Keratinocyte (primary cell): ENCODE measurements around the gene ELAVL1. TPM values are rescaled to one million over a fixed set of nuclear protein-coding genes. Genes with fewer than 3 reads are reported as not detected.

Source experiments
- DNase-seq: peaks from one replicate; pipeline ENCODE4 v3.0.0-alpha.2; 2011; ENCODE audit warnings: low read depth, missing footprints, low spot score
- FAIRE-seq: peaks from 2 replicates; lab custom pipeline; 2011; peaks lifted over from hg19 to GRCh38; lab: Jason Lieb, UNC
- H2AFZ ChIP-seq: 2 replicates; pipeline ENCODE4 v1.6.0; 2012; ENCODE audit warnings: low read length, control low read depth, inconsistent platforms; ENCODE audit not compliant: control insufficient read depth
- H3K27ac ChIP-seq: 2 replicates; pipeline ENCODE4 v1.5.1; 2011; ENCODE audit warnings: low read length; ENCODE audit not compliant: control insufficient read depth, insufficient read depth
- H3K27me3 ChIP-seq: 3 replicates; pipeline ENCODE4 v1.6.0; 2011; ENCODE audit warnings: low read length; ENCODE audit not compliant: control insufficient read depth, insufficient read depth; ENCODE audit errors: extremely low read depth
- H3K36me3 ChIP-seq, 2 experiments: 2 replicates in 1 of 2; 3 replicates in 1 of 2; pipeline ENCODE4 v1.5.1; 2011; ENCODE audit warnings: low read length in 2 of 2, mild to moderate bottlenecking in 1 of 2; ENCODE audit not compliant: control insufficient read depth in 2 of 2, insufficient read depth in 2 of 2; ENCODE audit errors: extremely low read depth in 1 of 2
- H3K4me1 ChIP-seq: 3 replicates; pipeline ENCODE4 v1.5.1; 2011; ENCODE audit warnings: low read length; ENCODE audit not compliant: control insufficient read depth, insufficient read depth; ENCODE audit errors: extremely low read depth
- H3K4me2 ChIP-seq: 3 replicates; pipeline ENCODE4 v1.6.0; 2011; ENCODE audit warnings: low read depth, low read length; ENCODE audit not compliant: control insufficient read depth, insufficient read depth; ENCODE audit errors: extremely low read depth
- H3K4me3 ChIP-seq, 3 experiments: fragments of 200-600 bp in 1 of 3; sonication (generic) in 1 of 3; 2 replicates in 2 of 3; 3 replicates in 1 of 3; pipeline ENCODE4 v1.5.1; 2011 to 2016; ENCODE audit warnings: low read length in 3 of 3, mild to moderate bottlenecking in 3 of 3, control low read depth in 2 of 3, inconsistent platforms in 1 of 3, low read depth in 1 of 3, mixed read lengths in 1 of 3, mixed run types in 1 of 3, moderate library complexity in 1 of 3; ENCODE audit not compliant: control insufficient read depth in 2 of 3, insufficient read depth in 2 of 3; ENCODE audit errors: extremely low read depth in 1 of 3
- H3K79me2 ChIP-seq: 2 replicates; pipeline ENCODE4 v1.6.0; 2012; ENCODE audit warnings: low read length; ENCODE audit not compliant: control insufficient read depth, insufficient read depth
- H3K9ac ChIP-seq: 3 replicates; pipeline ENCODE4 v1.6.0; 2011; ENCODE audit warnings: low read length; ENCODE audit not compliant: control insufficient read depth, insufficient read depth; ENCODE audit errors: extremely low read depth
- H3K9me1 ChIP-seq: 3 replicates; pipeline ENCODE4 v1.6.0; 2011; ENCODE audit warnings: low read length; ENCODE audit not compliant: control insufficient read depth, insufficient read depth; ENCODE audit errors: extremely low read depth
- H3K9me3 ChIP-seq: 2 replicates; pipeline ENCODE4 v1.5.1; 2012; ENCODE audit warnings: low read depth, low read length; ENCODE audit not compliant: control insufficient read depth
- H4K20me1 ChIP-seq: 3 replicates; pipeline ENCODE4 v1.6.0; 2011; ENCODE audit warnings: low read length; ENCODE audit not compliant: control insufficient read depth, insufficient read depth; ENCODE audit errors: extremely low read depth
- EZH2 ChIP-seq: IDR thresholded peaks from one replicate; pipeline ENCODE4 v1.6.1; 2012; ENCODE audit warnings: inconsistent platforms, mild to moderate bottlenecking, low read length, moderate library complexity
- dilution Hi-C: fragments of 300-500 bp; cut with MboI; formaldehyde crosslinking; loops from one replicate; pipeline ENCODE4 v1.7.0; 2020; ENCODE audit warnings: low sequenced_read_pairs; ENCODE audit not compliant: extremely low pct_ligation_motif_present
- polyA plus RNA-seq, 5 experiments: library from polyadenylated mRNA; depleted of rRNA in 3 of 5; stranded (reverse) in 3 of 5; stranded (forward) in 1 of 5; unstranded in 1 of 5; fragments of >200 nt; gene quantifications; 1 replicate in 1 of 5; 2 replicates in 3 of 5; 3 replicates in 1 of 5; pipeline versions ENCODE4 v1.2.1 to v1.2.3, GENCODE V29; 2011 to 2012; ENCODE audit warnings: missing spikeins in 2 of 5, low read depth in 1 of 5, low replicate concordance in 1 of 5
- TF ChIP-seq, protein P1 (sequence below), 3 experiments: IDR thresholded peaks in 1 of 3; conservative IDR thresholded peaks in 1 of 3; optimal IDR thresholded peaks in 1 of 3; 2 replicates in 2 of 3; 3 replicates in 1 of 3; pipeline versions ENCODE3 to v1.5.1; 2011; ENCODE audit warnings: low read length in 3 of 3, mild to moderate bottlenecking in 3 of 3, moderate library complexity in 2 of 3, control low read depth in 1 of 3, inconsistent platforms in 1 of 3; ENCODE audit not compliant: insufficient read depth in 2 of 3; ENCODE audit errors: extremely low read depth in 1 of 3

ELAVL1 gene
- polyA plus RNA-seq, 1 donor (not counting 4 experiments of a cell fraction or from before 2014, with no cell fraction given) = 46.9 TPM

DNA sequence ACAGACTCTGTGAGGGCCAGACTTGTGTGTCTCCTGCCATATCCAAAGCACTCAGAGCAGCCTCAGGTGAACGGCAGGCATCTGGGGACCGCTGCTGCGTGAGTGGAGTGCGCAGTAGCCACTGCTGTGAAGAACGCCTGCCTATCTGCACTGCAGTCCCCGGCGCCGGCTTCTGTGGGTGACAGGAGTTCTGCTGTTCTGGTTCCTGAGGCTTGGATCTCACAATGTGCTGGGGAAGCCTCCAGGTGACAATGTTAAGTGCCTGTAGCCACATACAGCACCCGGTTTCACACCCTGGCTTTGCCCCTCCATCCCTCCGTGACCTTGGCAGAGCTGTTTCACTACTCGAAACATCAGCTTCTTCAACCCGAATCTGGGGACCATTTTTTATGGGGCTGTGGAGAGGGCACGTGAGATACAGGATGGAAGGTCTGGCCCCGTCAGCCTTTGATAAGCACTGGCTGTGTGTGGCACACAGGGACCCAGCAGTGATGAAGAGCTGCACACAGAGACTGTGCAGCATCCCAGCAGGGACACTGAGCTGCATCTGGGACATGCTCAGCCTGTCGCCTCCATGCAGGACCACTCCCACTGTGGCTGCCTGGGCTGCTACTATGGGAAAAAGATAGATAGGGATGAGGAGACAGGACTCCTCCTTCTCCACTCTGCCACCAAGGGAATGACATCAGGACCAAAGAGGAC lies 28.3 kb downstream of the ELAVL1 start:
- H3K27ac ChIP-seq = no peak overlapping the region
- no peak overlapping the region for H3K4me2 ChIP-seq
- dilution Hi-C loops = no loop called here
- peaks cover 18% of the 10 kb centered on the region for H4K20me1 ChIP-seq
- no peak overlapping the region for H3K9ac ChIP-seq
- peaks cover 2% of the 10 kb centered on the region for H3K9me1 ChIP-seq
- H3K79me2 ChIP-seq = peaks cover 49% of the 10 kb centered on the region
- H2AFZ ChIP-seq = no peak overlapping the region
- H3K27me3 ChIP-seq = no peaks in the 10 kb centered on the region
- FAIRE-seq (no peak), DNase-seq (no peak)
- H3K9me3 ChIP-seq = no peaks in the 10 kb centered on the region
- H3K4me1 ChIP-seq = peaks cover 12% of the 10 kb centered on the region
- H3K36me3 ChIP-seq = peaks cover 39 to 47% of the 10 kb centered on the region in 2 experiments
- H3K4me3 ChIP-seq = no peak overlapping the region
- TF ChIP-seq, protein P1, sequence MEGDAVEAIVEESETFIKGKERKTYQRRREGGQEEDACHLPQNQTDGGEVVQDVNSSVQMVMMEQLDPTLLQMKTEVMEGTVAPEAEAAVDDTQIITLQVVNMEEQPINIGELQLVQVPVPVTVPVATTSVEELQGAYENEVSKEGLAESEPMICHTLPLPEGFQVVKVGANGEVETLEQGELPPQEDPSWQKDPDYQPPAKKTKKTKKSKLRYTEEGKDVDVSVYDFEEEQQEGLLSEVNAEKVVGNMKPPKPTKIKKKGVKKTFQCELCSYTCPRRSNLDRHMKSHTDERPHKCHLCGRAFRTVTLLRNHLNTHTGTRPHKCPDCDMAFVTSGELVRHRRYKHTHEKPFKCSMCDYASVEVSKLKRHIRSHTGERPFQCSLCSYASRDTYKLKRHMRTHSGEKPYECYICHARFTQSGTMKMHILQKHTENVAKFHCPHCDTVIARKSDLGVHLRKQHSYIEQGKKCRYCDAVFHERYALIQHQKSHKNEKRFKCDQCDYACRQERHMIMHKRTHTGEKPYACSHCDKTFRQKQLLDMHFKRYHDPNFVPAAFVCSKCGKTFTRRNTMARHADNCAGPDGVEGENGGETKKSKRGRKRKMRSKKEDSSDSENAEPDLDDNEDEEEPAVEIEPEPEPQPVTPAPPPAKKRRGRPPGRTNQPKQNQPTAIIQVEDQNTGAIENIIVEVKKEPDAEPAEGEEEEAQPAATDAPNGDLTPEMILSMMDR (optimal IDR thresholded peaks at IDR 0.05 in 1 of 3, IDR thresholded peaks at IDR 0.05 in 1 of 3, conservative IDR thresholded peaks at IDR 0.05 in 1 of 3; ENCODE audit: extremely low read depth in 1 of 3, insufficient read depth in 2 of 3, low read length in 3 of 3) = no peak
- no peak for TF ChIP-seq EZH2

DNA sequence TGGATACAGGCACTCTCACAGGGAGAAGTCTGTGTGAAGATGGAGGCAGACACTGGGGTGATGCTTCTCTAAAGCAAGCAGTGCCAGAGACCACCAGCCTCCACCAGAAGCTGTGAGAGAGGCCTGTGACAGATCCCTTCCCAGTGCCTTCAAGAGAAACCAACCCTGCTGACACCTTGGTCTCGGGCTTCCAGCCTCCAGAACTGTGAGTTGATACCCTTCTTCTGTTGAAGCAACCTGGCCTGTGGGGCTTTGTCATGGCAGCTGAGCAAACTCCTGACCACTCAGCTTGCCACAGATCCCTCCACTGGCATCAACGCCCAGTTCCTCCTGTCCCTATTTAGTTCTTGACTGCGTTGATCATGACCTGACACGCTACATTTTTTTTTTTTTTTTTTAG lies 29.0 kb downstream of the ELAVL1 start:
- no peaks in the 10 kb centered on the region for H3K9me3 ChIP-seq
- no peak for DNase-seq
- H2AFZ ChIP-seq = no peak overlapping the region
- H3K36me3 ChIP-seq = peaks cover 46 to 47% of the 10 kb centered on the region in 2 experiments
- no peak for FAIRE-seq
- peaks cover 2% of the 10 kb centered on the region for H3K9me1 ChIP-seq
- dilution Hi-C loops = no loop called here
- H3K79me2 ChIP-seq = peaks cover 43% of the 10 kb centered on the region
- TF ChIP-seq, protein P1 (optimal IDR thresholded peaks at IDR 0.05 in 1 of 3, IDR thresholded peaks at IDR 0.05 in 1 of 3, conservative IDR thresholded peaks at IDR 0.05 in 1 of 3; ENCODE audit: extremely low read depth in 1 of 3, insufficient read depth in 2 of 3, low read length in 3 of 3) = no peak
- no peak for TF ChIP-seq EZH2
- no peak overlapping the region for H3K4me2 ChIP-seq
- H3K4me3 ChIP-seq = no peak overlapping the region
- peaks cover 18% of the 10 kb centered on the region for H4K20me1 ChIP-seq
- H3K4me1 ChIP-seq = peaks cover 11% of the 10 kb centered on the region
- H3K9ac ChIP-seq = no peak overlapping the region
- H3K27ac ChIP-seq = no peak overlapping the region
- H3K27me3 ChIP-seq = no peaks in the 10 kb centered on the region
